Stomach (tissue), 9 donors: ENCODE measurements around the gene RNASEH1. TPM values are rescaled to one million over a fixed set of nuclear protein-coding genes. Genes with fewer than 3 reads are reported as not detected.
"Not testable (repeated sequence)": the region's sequence is repeated elsewhere in the genome, so short reads cannot be mapped to it uniquely, and the experiment has no call there.

ENCODE experiments used
- DNase-seq, 2 donors: peaks; one replicate each; pipeline versions ENCODE4 v3.0.0 to v3.0.0-alpha.2; 2013 to 2019
- H3K27ac ChIP-seq, 5 donors: fragments of 200-600 bp in 4 of 5; sonication (generic) in 4 of 5; one replicate each; pipeline ENCODE4 v1.5.1; 2013 to 2019; ENCODE audit warnings: mild to moderate bottlenecking in 1 of 5, moderate library complexity in 1 of 5
- H3K27me3 ChIP-seq, 3 donors: fragments of 200-600 bp; sonication (generic); one replicate each; pipeline ENCODE4 v1.5.1; 2017 to 2019; ENCODE audit warnings: mixed run types in 1 of 3
- H3K36me3 ChIP-seq, 4 donors: fragments of 200-600 bp; sonication (generic); 1 replicate in 3 of 4; 2 replicates in 1 of 4; pipeline ENCODE4 v1.5.1; 2016 to 2019
- H3K4me1 ChIP-seq, 4 donors: fragments of 200-600 bp; sonication (generic); one replicate each; pipeline ENCODE4 v1.5.1; 2016 to 2019
- H3K4me3 ChIP-seq, 4 donors: fragments of 200-600 bp; sonication (generic) in 3 of 4; one replicate each; pipeline ENCODE4 v1.5.1; 2016 to 2019; ENCODE audit warnings: mild to moderate bottlenecking in 1 of 4
- H3K9me3 ChIP-seq, 4 donors: fragments of 200-600 bp; sonication (generic); one replicate each; pipeline ENCODE4 v1.5.1; 2016 to 2019
- POLR2AphosphoS5 ChIP-seq, 3 donors: sonication (generic); formaldehyde crosslinking; IDR thresholded peaks; one replicate each; pipeline ENCODE4 v1.6.1; 2016; ENCODE audit warnings: antibody characterized with exemption in 3 of 3
- WGBS, 5 donors: extraction: QIAGEN DNeasy Blood & Tissue Kit in 3 of 5; methylation state at CpG; one replicate each; pipeline versions ENCODE4 v1.1.5 to v1.1.7; 2013 to 2018; 5-methylcytosine and 5-hydroxymethylcytosine counted together
- intact Hi-C: fragments of 100-400 bp; cut with DNase I; formaldehyde crosslinking; loops from one replicate; pipeline ENCODE4 v1.15.1; 2023; ENCODE audit warnings: low total_unique reads
- polyA plus RNA-seq, 3 donors: library from polyadenylated mRNA; stranded (reverse); fragments of 200-250 nt; gene quantifications; one replicate each; pipeline ENCODE4 v1.2.3, GENCODE V29; 2013
- total RNA-seq, 5 donors: library from RNA; depleted of rRNA; stranded (reverse); fragments of >200 nt; gene quantifications; one replicate each; pipeline versions ENCODE4 v1.1.0 to v1.2.3, GENCODE V29; 2014 to 2016
- TF ChIP-seq, protein P1 (sequence below), 7 experiments: fragments of 450-650 bp in 4 of 7; fragments of 200-600 bp in 3 of 7; sonication (generic) in 3 of 7; IDR thresholded peaks; one replicate each; pipeline ENCODE4 v1.5.1; 2016 to 2019; ENCODE audit warnings: antibody characterized with exemption in 7 of 7, control low read depth in 2 of 7, mild to moderate bottlenecking in 1 of 7
- donor health status: healthy with polysubstance abuse.
- donor health status: Bipolar disorder and iron deficiency.
- donor health status: healthy.

Gene RNASEH1
- total and polyA plus RNA-seq, 8 donors = 1.7 to 32.1 (median 10.8) TPM

- Histone ChIP-seq H3K36me3 (peaks cover 45 to 90% (median 87%) of the 10 kb centered on the region in 4 donors), H3K27me3 (no peaks in the 10 kb centered on the region), H3K4me1 (peaks cover 0 to 5% (median under 1%) of the 10 kb centered on the region in 4 donors), H3K27ac (no peak overlapping the region), H3K4me3 (no peak overlapping the region), H3K9me3 (no peaks in the 10 kb centered on the region)
- intact Hi-C loops = no loop called here
- TF ChIP-seq, protein P1, sequence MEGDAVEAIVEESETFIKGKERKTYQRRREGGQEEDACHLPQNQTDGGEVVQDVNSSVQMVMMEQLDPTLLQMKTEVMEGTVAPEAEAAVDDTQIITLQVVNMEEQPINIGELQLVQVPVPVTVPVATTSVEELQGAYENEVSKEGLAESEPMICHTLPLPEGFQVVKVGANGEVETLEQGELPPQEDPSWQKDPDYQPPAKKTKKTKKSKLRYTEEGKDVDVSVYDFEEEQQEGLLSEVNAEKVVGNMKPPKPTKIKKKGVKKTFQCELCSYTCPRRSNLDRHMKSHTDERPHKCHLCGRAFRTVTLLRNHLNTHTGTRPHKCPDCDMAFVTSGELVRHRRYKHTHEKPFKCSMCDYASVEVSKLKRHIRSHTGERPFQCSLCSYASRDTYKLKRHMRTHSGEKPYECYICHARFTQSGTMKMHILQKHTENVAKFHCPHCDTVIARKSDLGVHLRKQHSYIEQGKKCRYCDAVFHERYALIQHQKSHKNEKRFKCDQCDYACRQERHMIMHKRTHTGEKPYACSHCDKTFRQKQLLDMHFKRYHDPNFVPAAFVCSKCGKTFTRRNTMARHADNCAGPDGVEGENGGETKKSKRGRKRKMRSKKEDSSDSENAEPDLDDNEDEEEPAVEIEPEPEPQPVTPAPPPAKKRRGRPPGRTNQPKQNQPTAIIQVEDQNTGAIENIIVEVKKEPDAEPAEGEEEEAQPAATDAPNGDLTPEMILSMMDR (IDR thresholded peaks at IDR 0.05) = no peak
- TF ChIP-seq POLR2AphosphoS5 (IDR thresholded peaks at IDR 0.05) = no peak
- 90 to 96% (median 93%) methylated on average over 18 of the region's 18 CpGs for WGBS, 5 donors
- no peak for DNase-seq
Measured at GRCh38 chr2:3498783-3499394, 59.2 kb downstream of the RNASEH1 start.

DNA sequence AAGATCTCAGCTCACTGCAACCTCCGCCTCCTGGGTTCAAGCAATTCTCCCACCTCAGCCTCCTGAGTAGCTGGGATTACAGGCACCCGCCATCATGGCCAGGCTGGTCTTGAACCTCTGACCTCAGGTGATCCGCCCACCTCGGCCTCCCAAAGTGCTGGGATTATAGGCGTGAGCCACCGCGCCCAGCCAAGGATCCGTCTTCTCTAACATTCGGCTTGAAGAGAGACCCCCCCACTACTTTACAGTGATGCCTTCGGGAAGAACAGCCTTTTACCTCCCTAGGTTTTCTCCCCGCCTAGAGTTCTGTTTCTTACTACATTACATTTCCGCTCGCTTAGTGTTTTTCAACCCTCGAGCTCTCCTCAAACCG lies 61.4 kb downstream of the RNASEH1 start:
- 91 to 98% (median 95%) methylated on average over 15 of the region's 15 CpGs for WGBS, 5 donors
- H3K4me3 ChIP-seq, H3K27me3 ChIP-seq, H3K27ac ChIP-seq, DNase-seq, intact Hi-C loops, H3K9me3 ChIP-seq: not testable (repeated sequence)
- Histone ChIP-seq H3K4me1 (peaks cover 0 to 15% (median 7%) of the 10 kb centered on the region in 4 donors), H3K36me3 (peaks cover 37 to 69% (median 69%) of the 10 kb centered on the region in 4 donors)

Other genes with a start within 250 kb of the RNASEH1 start
- 10 to 100 TPM in 4 of 5 donors, 1 to 10 TPM in 1; 1.2 to 39.4 (median 17.1) TPM for gene EIPR1, start 180.5 kb downstream of the RNASEH1 start, total RNA-seq
- gene EIPR1, start 180.5 kb downstream of the RNASEH1 start, polyA plus RNA-seq = 10 to 100 TPM in 2 of 3 donors, 1 to 10 TPM in 1; 10.0 to 15.1 (median 10.4) TPM
- 100 to 1,000 TPM in 1 of 5 donors, 10 to 100 TPM in 4; 46.6 to 158 (median 71.4) TPM for gene TRAPPC12, start 178.6 kb downstream of the RNASEH1 start, total RNA-seq
- 10 to 100 TPM; 65.8 to 85.7 (median 69.9) TPM for gene TRAPPC12, start 178.6 kb downstream of the RNASEH1 start, polyA plus RNA-seq
- gene ADI1, start 38.8 kb downstream of the RNASEH1 start, total RNA-seq = 10 to 100 TPM; 25.1 to 67.7 (median 56.2) TPM
- 100 to 1,000 TPM in 2 of 3 donors, 10 to 100 TPM in 1; 78.3 to 124 (median 110) TPM for gene ADI1, start 38.8 kb downstream of the RNASEH1 start, polyA plus RNA-seq
- 1,000 to 10,000 TPM; 1,571 to 2,461 (median 2,078) TPM for gene RPS7, start 16.9 kb upstream of the RNASEH1 start, total RNA-seq
- gene RPS7, start 16.9 kb upstream of the RNASEH1 start, polyA plus RNA-seq = 1,000 to 10,000 TPM; 3,068 to 4,006 (median 3,110) TPM
- 1 to 10 TPM in 2 of 5 donors, not detected in 3; 2.0 to 4.5 TPM for gene COLEC11, start 36.8 kb upstream of the RNASEH1 start, total RNA-seq
- gene COLEC11, start 36.8 kb upstream of the RNASEH1 start, polyA plus RNA-seq = 1 to 10 TPM; 2.1 to 9.9 (median 3.3) TPM
- not detected for gene ALLC, start 99.9 kb upstream of the RNASEH1 start, total RNA-seq
- not detected for gene ALLC, start 99.9 kb upstream of the RNASEH1 start, polyA plus RNA-seq
- gene DCDC2C, start 145.2 kb upstream of the RNASEH1 start, total RNA-seq = not detected
- gene DCDC2C, start 145.2 kb upstream of the RNASEH1 start, polyA plus RNA-seq = not detected